HFFc6 (cell line): ENCODE results near the gene PTPRK. TPM values are rescaled to one million over a fixed set of nuclear protein-coding genes. Genes with fewer than 3 reads are reported as not detected.

Experiments
- DNase-seq: peaks from one replicate; pipeline ENCODE4 v3.0.0-alpha.2; 2018
- H3K27ac Mint-ChIP-seq: 2 replicates; pipeline ENCODE4 v1.8.0; 2020; ENCODE audit warnings: mild to moderate bottlenecking, mixed read lengths
- H3K27me3 Mint-ChIP-seq: 2 replicates; pipeline ENCODE4 v1.8.0; 2021; ENCODE audit warnings: mild to moderate bottlenecking, moderate library complexity, mixed read lengths; ENCODE audit not compliant: insufficient read depth
- H3K36me3 Mint-ChIP-seq: 2 replicates; pipeline ENCODE4 v1.8.0; 2021; ENCODE audit warnings: low read depth, mixed read lengths
- H3K4me1 Mint-ChIP-seq: 2 replicates; pipeline ENCODE4 v1.8.0; 2020; ENCODE audit warnings: low read depth, mixed read lengths
- H3K4me3 Mint-ChIP-seq: 2 replicates; pipeline ENCODE4 v1.8.0; 2020; ENCODE audit warnings: mild to moderate bottlenecking, moderate library complexity, mixed read lengths
- H3K9me3 Mint-ChIP-seq: 2 replicates; pipeline ENCODE4 v1.8.0; 2020; ENCODE audit warnings: mild to moderate bottlenecking, mixed read lengths
- total RNA-seq, 6 experiments: library from RNA; stranded (reverse); fragmentation: NEBNext Ultra II Directional; extraction: Animal tissue kit (Norgen Biotek cat#: 25700); gene quantifications; 2 replicates in 1 of 6; 3 replicates in 5 of 6; pipeline ENCODE4 v1.2.3, GENCODE V29; 2021
- TF ChIP-seq, protein P1 (sequence below): fragments of 200-600 bp; sonication (generic); IDR thresholded peaks from 2 replicates; pipeline ENCODE4 v1.5.0; 2021; ENCODE audit warnings: antibody characterized with exemption, mild to moderate bottlenecking

Gene PTPRK
- total RNA-seq, 6 experiments from 2014 or later = 92.8 to 104 (median 97.3) TPM

DNA sequence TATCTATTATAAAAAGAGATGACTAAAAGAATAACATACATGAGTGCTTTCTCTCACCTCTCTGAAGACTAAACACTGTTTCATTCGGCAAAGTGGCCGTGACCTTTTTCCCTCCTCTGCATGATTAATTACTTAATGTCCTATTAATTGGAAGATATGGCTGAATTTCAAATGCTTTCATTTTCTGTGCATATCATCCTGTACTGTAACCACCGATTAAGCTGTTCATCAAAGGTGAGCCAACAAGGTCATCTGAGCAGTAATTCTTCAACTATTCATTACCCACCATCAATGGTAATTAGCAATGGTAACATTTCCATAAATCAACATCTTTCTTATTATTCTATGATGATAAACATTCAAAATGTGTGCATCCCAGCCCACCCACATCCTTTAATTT lies 125.2 kb downstream of the PTPRK start:
- peaks cover 30% of the 10 kb centered on the region for H3K36me3 Mint-ChIP-seq
- H3K4me3 Mint-ChIP-seq = no peak overlapping the region
- no peaks in the 10 kb centered on the region for H3K9me3 Mint-ChIP-seq
- H3K4me1 Mint-ChIP-seq = peaks cover 14% of the 10 kb centered on the region
- no peak for DNase-seq
- no peak overlapping the region for H3K27ac Mint-ChIP-seq
- TF ChIP-seq, protein P1, sequence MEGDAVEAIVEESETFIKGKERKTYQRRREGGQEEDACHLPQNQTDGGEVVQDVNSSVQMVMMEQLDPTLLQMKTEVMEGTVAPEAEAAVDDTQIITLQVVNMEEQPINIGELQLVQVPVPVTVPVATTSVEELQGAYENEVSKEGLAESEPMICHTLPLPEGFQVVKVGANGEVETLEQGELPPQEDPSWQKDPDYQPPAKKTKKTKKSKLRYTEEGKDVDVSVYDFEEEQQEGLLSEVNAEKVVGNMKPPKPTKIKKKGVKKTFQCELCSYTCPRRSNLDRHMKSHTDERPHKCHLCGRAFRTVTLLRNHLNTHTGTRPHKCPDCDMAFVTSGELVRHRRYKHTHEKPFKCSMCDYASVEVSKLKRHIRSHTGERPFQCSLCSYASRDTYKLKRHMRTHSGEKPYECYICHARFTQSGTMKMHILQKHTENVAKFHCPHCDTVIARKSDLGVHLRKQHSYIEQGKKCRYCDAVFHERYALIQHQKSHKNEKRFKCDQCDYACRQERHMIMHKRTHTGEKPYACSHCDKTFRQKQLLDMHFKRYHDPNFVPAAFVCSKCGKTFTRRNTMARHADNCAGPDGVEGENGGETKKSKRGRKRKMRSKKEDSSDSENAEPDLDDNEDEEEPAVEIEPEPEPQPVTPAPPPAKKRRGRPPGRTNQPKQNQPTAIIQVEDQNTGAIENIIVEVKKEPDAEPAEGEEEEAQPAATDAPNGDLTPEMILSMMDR = no peak
- no peaks in the 10 kb centered on the region; the same call in 1 of the 2 replicates for H3K27me3 Mint-ChIP-seq

DNA sequence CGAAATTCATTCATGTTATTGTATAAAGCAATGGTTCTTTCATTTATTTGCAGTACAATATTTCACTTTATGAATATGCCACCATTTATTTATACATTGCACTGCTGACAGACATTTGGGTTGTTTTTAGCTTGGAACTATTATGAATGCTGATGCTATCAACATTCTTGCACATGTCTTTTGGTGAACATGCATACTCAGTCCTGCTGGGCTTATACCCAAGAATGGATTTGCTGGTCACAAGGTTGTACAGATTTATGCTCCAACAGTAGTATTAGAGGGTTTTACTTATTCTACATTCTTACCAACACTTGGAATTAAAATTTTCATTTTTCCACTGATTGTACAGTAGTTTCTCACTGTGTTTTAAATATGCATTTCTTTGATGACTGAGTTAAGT lies 126.2 kb downstream of the PTPRK start:
- H3K36me3 Mint-ChIP-seq = peaks cover 30% of the 10 kb centered on the region
- no peak overlapping the region for H3K27ac Mint-ChIP-seq
- DNase-seq = no peak
- TF ChIP-seq, protein P1 = no peak
- H3K27me3 Mint-ChIP-seq = no peaks in the 10 kb centered on the region; the same call in 1 of the 2 replicates
- H3K4me3 Mint-ChIP-seq = no peak overlapping the region
- H3K9me3 Mint-ChIP-seq = no peaks in the 10 kb centered on the region
- peaks cover 10% of the 10 kb centered on the region; the same call in 1 of the 2 replicates for H3K4me1 Mint-ChIP-seq

DNA sequence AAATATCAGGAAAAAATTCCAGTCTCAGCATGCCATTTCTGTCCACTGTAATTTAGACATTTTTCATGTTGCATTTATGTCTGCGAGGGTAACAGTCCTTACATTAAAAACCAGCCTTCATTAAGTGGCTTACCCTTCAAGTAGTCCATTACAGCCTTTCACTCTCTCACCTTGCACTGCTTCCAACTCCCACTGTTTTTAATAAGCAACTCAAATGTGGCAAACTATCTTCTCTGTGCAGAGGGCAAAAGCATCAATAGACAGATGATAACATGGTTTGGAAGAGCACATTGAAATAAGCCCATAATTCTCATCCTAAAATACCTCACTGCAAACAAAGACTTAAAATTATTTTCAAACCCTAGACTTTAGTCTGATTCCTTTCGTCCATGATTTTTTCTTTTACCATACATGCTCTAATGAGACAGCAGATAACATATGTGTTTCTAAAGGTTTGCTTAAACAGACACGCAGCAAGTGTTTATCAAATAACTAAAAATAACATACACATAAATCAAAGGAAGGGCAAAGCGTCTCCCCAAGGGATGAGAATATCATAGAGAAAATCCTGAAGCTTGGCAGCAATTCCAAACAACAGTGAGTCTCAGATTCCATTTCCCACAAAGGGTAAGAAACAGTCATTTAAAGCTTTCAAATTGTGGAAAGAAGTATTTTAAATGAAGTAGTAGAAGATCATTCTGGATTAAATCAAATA lies 130.4 kb downstream of the PTPRK start:
- Mint-ChIP-seq H3K4me3 (no peak overlapping the region), H3K27me3 (no peaks in the 10 kb centered on the region; the same call in 1 of the 2 replicates), H3K36me3 (peaks cover 12% of the 10 kb centered on the region; the same call in 1 of the 2 replicates), H3K27ac (no peak overlapping the region), H3K4me1 (peaks cover 10% of the 10 kb centered on the region; the same call in 1 of the 2 replicates), H3K9me3 (no peaks in the 10 kb centered on the region)
- DNase-seq = no peak
- TF ChIP-seq, protein P1 = no peak

DNA sequence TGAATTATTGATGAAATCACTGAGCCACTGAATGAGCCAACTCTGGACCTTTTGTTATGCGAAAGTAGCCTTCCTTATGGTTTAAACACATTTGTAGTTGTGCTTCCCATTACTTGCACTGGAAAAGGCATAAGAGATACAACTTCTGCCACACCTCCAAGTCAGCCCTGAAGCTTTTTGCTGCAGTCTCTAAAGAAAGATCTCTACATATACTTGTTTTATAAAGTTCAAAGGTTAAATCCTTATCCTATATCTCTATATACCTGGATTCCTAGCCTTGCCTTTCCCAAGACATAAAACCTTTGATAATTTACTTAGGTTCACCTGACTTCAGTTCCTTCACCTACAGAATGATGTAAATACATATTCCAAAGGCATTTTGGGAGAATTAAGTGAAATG lies 132.0 kb downstream of the PTPRK start:
- H3K27me3 Mint-ChIP-seq = no peaks in the 10 kb centered on the region; the same call in 1 of the 2 replicates
- peaks cover 8% of the 10 kb centered on the region; the same call in 1 of the 2 replicates for H3K36me3 Mint-ChIP-seq

DNA sequence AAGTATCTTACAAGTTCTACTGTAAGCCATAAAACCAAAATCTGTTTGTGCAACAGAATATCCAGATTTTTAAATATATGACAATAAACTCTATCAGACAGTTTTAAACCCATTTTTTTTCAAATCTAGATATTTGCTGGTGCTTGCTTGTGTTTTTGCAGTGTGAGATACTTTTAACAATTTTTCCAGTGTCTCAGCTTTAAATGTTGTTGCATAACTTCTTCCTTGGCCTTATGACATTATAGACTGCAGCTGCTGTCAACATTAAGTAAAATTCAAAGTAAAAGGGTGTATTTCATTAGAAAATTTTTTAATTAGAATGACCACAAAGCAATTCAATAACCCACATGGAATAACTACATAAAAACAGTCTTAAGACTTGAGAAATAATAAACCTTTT lies 139.5 kb downstream of the PTPRK start:
- Mint-ChIP-seq H3K27ac (no peak overlapping the region), H3K4me1 (peaks cover 7% of the 10 kb centered on the region), H3K36me3 (peaks cover 34% of the 10 kb centered on the region), H3K4me3 (no peak overlapping the region), H3K9me3 (peaks cover 17% of the 10 kb centered on the region), H3K27me3 (peaks cover 5% of the 10 kb centered on the region; the same call in 1 of the 2 replicates)
- no peak for DNase-seq
- TF ChIP-seq, protein P1 = no peak

More for the DNA sequence above, 132.0 kb downstream of the PTPRK start:
- DNase-seq = no peak
- Mint-ChIP-seq H3K9me3 (no peaks in the 10 kb centered on the region), H3K4me3 (no peak overlapping the region), H3K4me1 (peaks cover under 1% of the 10 kb centered on the region; the same call in 1 of the 2 replicates), H3K27ac (no peak overlapping the region)
- TF ChIP-seq, protein P1 = no peak
